HEK293 (cell line): ENCODE data around the gene DENND2C.

Experiments used
- CTCF ChIA-PET: fragments of 350-600 bp; formaldehyde crosslinking; extraction: SDS; loops from one replicate; lab custom pipeline; 2021; ENCODE audit warnings: antibody characterized with exemption; lab: Yijun Ruan, JAX
- POLR2A ChIA-PET: fragments of 300-600 bp; formaldehyde crosslinking; extraction: SDS; loops from one replicate; lab custom pipeline; 2020; ENCODE audit warnings: antibody characterized with exemption, inconsistent platforms; lab: Yijun Ruan, JAX
- H3K27ac ChIP-seq: fragments of 200-500 bp; sonication (Bioruptor generic); 2 replicates; pipeline ENCODE4 v1.5.1; 2014; ENCODE audit warnings: low read depth, low read length, control low read depth, inconsistent platforms; ENCODE audit errors: extremely low read depth
- H3K36me3 ChIP-seq, 2 experiments: fragments of 200-500 bp in 1 of 2; sonication (Bioruptor generic) in 1 of 2; 1 replicate in 1 of 2; 2 replicates in 1 of 2; pipeline ENCODE4 v1.5.1; 2014 to 2017; ENCODE audit warnings: inconsistent platforms in 2 of 2, low read length in 2 of 2; ENCODE audit not compliant: control insufficient read depth in 2 of 2, insufficient read depth in 1 of 2
- H3K4me1 ChIP-seq: fragments of 200-500 bp; sonication (Bioruptor generic); 2 replicates; pipeline ENCODE4 v1.5.1; 2014; ENCODE audit warnings: mild to moderate bottlenecking, low read length, inconsistent platforms; ENCODE audit not compliant: control insufficient read depth, insufficient read depth
- H3K4me3 ChIP-seq: 2 replicates; pipeline ENCODE4 v1.5.1; 2011; ENCODE audit warnings: low read depth, mild to moderate bottlenecking, control low read depth, low read length, moderate library complexity
- H3K9me3 ChIP-seq: fragments of 200-500 bp; sonication (Bioruptor generic); 2 replicates; pipeline ENCODE4 v1.5.1; 2014; ENCODE audit warnings: low read depth, low read length, inconsistent platforms; ENCODE audit not compliant: control insufficient read depth, insufficient read depth
- EGR2 ChIP-seq: fragments of 450-650 bp; formaldehyde crosslinking; IDR thresholded peaks from 2 replicates; pipeline ENCODE4 v1.5.1; 2016; ENCODE audit warnings: low read depth, missing biosample characterization, missing genetic modification characterization
- GLI4 ChIP-seq: fragments of 450-650 bp; formaldehyde crosslinking; IDR thresholded peaks from 2 replicates; pipeline ENCODE4 v1.5.1; 2016; ENCODE audit warnings: missing biosample characterization, missing genetic modification characterization
- HOXA7 ChIP-seq: sonication (generic); formaldehyde crosslinking; IDR thresholded peaks from 2 replicates; pipeline ENCODE4 v1.8.1; 2022; ENCODE audit warnings: missing genetic modification reagents, borderline replicate concordance
- KLF16 ChIP-seq: fragments of 450-650 bp; formaldehyde crosslinking; IDR thresholded peaks from 2 replicates; pipeline ENCODE4 v1.5.1; 2017; ENCODE audit warnings: missing biosample characterization, missing genetic modification characterization
- KLF7 ChIP-seq: fragments of 450-650 bp; formaldehyde crosslinking; IDR thresholded peaks from 2 replicates; pipeline ENCODE4 v1.5.1; 2016; ENCODE audit warnings: missing biosample characterization, missing genetic modification characterization, borderline replicate concordance
- KLF8 ChIP-seq: fragments of 450-650 bp; formaldehyde crosslinking; IDR thresholded peaks from 2 replicates; pipeline ENCODE4 v1.5.1; 2016; ENCODE audit warnings: missing biosample characterization, missing genetic modification characterization
- TRIM28 ChIP-seq: IDR thresholded peaks from 2 replicates; pipeline ENCODE4 v1.6.1; 2011; ENCODE audit warnings: low read length, control low read depth, borderline replicate concordance
- TSHZ1 ChIP-seq: fragments of 450-650 bp; formaldehyde crosslinking; IDR thresholded peaks from 2 replicates; pipeline ENCODE4 v1.5.1; 2016; ENCODE audit warnings: missing biosample characterization, missing genetic modification characterization, borderline replicate concordance
- ZBTB21 ChIP-seq: fragments of 450-650 bp; formaldehyde crosslinking; IDR thresholded peaks from 2 replicates; pipeline ENCODE4 v1.5.1; 2017; ENCODE audit warnings: missing biosample characterization, missing genetic modification characterization
- ZBTB44 ChIP-seq: fragments of 450-650 bp; IDR thresholded peaks from 2 replicates; pipeline ENCODE4 v1.5.1; 2018; ENCODE audit warnings: missing biosample characterization, mild to moderate bottlenecking, missing genetic modification characterization
- ZEB2 ChIP-seq: fragments of 450-650 bp; formaldehyde crosslinking; IDR thresholded peaks from 2 replicates; pipeline ENCODE4 v1.5.1; 2016; ENCODE audit warnings: missing biosample characterization, missing genetic modification characterization
- ZFHX2 ChIP-seq: fragments of 450-650 bp; formaldehyde crosslinking; conservative IDR thresholded peaks from 2 replicates; pipeline ENCODE4 v1.5.1; 2016; ENCODE audit warnings: missing biosample characterization, missing genetic modification characterization
- ZNF114 ChIP-seq: fragments of 450-650 bp; formaldehyde crosslinking; IDR thresholded peaks from 2 replicates; pipeline ENCODE4 v1.5.0; 2017; ENCODE audit warnings: missing biosample characterization, missing genetic modification characterization
- ZNF140 ChIP-seq: fragments of 450-650 bp; formaldehyde crosslinking; IDR thresholded peaks from 2 replicates; pipeline ENCODE4 v1.5.1; 2016; ENCODE audit warnings: missing biosample characterization, missing genetic modification characterization
- ZNF211 ChIP-seq: fragments of 450-650 bp; formaldehyde crosslinking; IDR thresholded peaks from 2 replicates; pipeline ENCODE4 v1.5.1; 2016; ENCODE audit warnings: low read depth, missing biosample characterization, missing genetic modification characterization
- ZNF223 ChIP-seq: fragments of 450-650 bp; formaldehyde crosslinking; IDR thresholded peaks from 2 replicates; pipeline ENCODE4 v1.5.1; 2016; ENCODE audit warnings: missing biosample characterization, missing genetic modification characterization
- ZNF24 ChIP-seq: fragments of 450-650 bp; formaldehyde crosslinking; IDR thresholded peaks from 2 replicates; pipeline ENCODE4 v1.5.1; 2016; ENCODE audit warnings: missing biosample characterization, missing genetic modification characterization
- ZNF423 ChIP-seq: fragments of 450-650 bp; formaldehyde crosslinking; IDR thresholded peaks from 2 replicates; pipeline ENCODE4 v1.5.1; 2016; ENCODE audit warnings: missing biosample characterization, missing genetic modification characterization
- ZNF501 ChIP-seq: fragments of 450-650 bp; formaldehyde crosslinking; IDR thresholded peaks from 2 replicates; pipeline ENCODE4 v1.5.1; 2016; ENCODE audit warnings: missing biosample characterization, missing genetic modification characterization
- ZNF530 ChIP-seq: fragments of 450-650 bp; formaldehyde crosslinking; IDR thresholded peaks from 2 replicates; pipeline ENCODE4 v1.5.1; 2016; ENCODE audit warnings: low read depth, missing biosample characterization, missing genetic modification characterization
- ZNF623 ChIP-seq: fragments of 450-650 bp; formaldehyde crosslinking; IDR thresholded peaks from 2 replicates; pipeline ENCODE4 v1.5.1; 2016; ENCODE audit warnings: missing biosample characterization, missing genetic modification characterization
- ZNF664 ChIP-seq: fragments of 450-650 bp; formaldehyde crosslinking; IDR thresholded peaks from 2 replicates; pipeline ENCODE4 v1.5.1; 2016; ENCODE audit warnings: missing biosample characterization, missing genetic modification characterization
- ZNF701 ChIP-seq: fragments of 450-650 bp; formaldehyde crosslinking; IDR thresholded peaks from 2 replicates; pipeline ENCODE4 v1.5.1; 2016; ENCODE audit warnings: missing biosample characterization, missing genetic modification characterization
- ZNF776 ChIP-seq: fragments of 450-650 bp; formaldehyde crosslinking; IDR thresholded peaks from 2 replicates; pipeline ENCODE4 v1.5.0; 2017; ENCODE audit warnings: missing biosample characterization, missing genetic modification characterization, borderline replicate concordance
- ZSCAN5A ChIP-seq: fragments of 450-650 bp; formaldehyde crosslinking; IDR thresholded peaks from 2 replicates; pipeline ENCODE4 v1.5.1; 2016; ENCODE audit warnings: missing biosample characterization, missing genetic modification characterization
- ZXDB ChIP-seq: fragments of 450-650 bp; formaldehyde crosslinking; IDR thresholded peaks from 2 replicates; pipeline ENCODE4 v1.5.1; 2016; ENCODE audit warnings: missing biosample characterization, missing genetic modification characterization

Gene DENND2C

GRCh38 chr1:114540821-114541220 lies 129.0 kb downstream of the DENND2C start:
- TF ChIP-seq ZBTB21 (no peak), ZNF623 (tag by site-specific recombination) (no peak), ZNF530 (no peak), KLF16 (tag by site-specific recombination) (no peak), TSHZ1 (no peak), ZBTB44 (no peak), ZNF211 (tag by site-specific recombination) (no peak), ZXDB (tag by site-specific recombination) (no peak), ZNF114 (tag by site-specific recombination) (no peak), ZNF140 (tag by site-specific recombination) (no peak), ZEB2 (tag by site-specific recombination) (no peak), GLI4 (tag by site-specific recombination) (no peak), KLF7 (tag by site-specific recombination) (no peak), ZNF223 (no peak), ZNF776 (tag by site-specific recombination) (no peak), ZNF664 (tag by site-specific recombination) (no peak), ZNF24 (tag by site-specific recombination) (no peak), HOXA7 (no peak), TRIM28 (no peak)
- Histone ChIP-seq H3K36me3 (no peaks in the 10 kb centered on the region), H3K27ac (no peak overlapping the region), H3K9me3 (no peaks in the 10 kb centered on the region), H3K4me1 (no peaks in the 10 kb centered on the region), H3K4me3 (no peak overlapping the region)
- ChIA-PET CTCF (no interaction called here), POLR2A (no interaction called here)

GRCh38 chr1:114540272-114540671 lies 129.6 kb downstream of the DENND2C start:
- ChIA-PET POLR2A (no interaction called here), CTCF (no interaction called here)
- no peak for TF ChIP-seq ZFHX2
- TF ChIP-seq ZNF701 (tag by site-specific recombination): no peak
- no peak for TF ChIP-seq ZNF501 (tag by site-specific recombination)
- TF ChIP-seq ZNF423 (tag by site-specific recombination): no peak
- no peak for TF ChIP-seq KLF8 (tag by site-specific recombination)
- TF ChIP-seq EGR2: no peak
- no peak for TF ChIP-seq ZSCAN5A (tag by site-specific recombination)
- Histone ChIP-seq H3K36me3 (no peaks in the 10 kb centered on the region), H3K4me3 (no peak overlapping the region), H3K9me3 (no peaks in the 10 kb centered on the region), H3K4me1 (no peaks in the 10 kb centered on the region), H3K27ac (no peak overlapping the region)
